Putamen (tissue), 1 donor: Measurements from ENCODE around the gene PLA2G15.

Experiments
- DNase-seq: peaks from one replicate; pipeline ENCODE4 v3.0.0-alpha.2; 2016; ENCODE audit warnings: low spot score

PLA2G15 gene

DNA sequence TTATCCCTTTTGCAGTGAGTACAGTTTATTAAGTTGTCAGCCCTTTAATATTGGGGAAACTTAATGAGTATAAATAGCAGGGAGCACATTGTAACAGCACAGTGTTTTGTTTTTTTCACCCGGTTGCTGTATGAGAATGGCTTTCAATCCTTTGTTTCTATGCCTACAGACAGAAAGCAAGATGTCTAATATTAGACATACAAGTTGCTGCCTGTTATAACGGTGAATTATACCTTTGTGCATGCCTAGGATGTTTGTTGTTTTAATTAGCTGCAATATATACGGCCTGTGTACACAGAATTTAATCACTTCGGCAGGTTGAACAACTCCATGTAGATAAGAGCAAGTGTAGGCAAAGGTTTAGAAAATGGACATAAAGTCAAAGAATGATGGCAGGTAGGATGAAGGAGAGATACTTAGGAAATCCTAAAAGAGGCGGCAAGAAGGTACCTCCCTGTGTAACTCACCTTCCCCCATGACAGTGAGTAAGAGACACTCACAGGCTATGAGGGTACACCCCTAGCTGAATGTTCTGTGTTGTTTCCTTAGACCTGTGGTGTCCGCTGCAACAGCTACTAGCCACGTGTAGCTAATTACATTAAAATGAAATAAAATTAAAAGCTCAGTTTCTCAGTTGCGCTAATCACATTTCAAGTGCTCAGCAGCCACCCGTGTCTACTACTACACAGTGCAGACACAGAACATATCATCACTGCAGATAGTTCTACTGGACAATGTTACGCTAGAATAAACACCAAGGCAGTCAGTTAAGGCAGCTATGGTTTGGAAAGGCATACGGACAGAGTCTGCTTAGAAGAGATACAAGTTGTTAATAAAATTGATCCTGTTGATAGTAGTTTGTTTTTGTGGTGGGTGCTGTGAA is 54.6 kb downstream of the PLA2G15 start:
- DNase-seq, result no peak

GRCh38 chr16:68300734-68301459 is 55.7 kb downstream of the PLA2G15 start:
- DNase-seq, result no peak

DNA sequence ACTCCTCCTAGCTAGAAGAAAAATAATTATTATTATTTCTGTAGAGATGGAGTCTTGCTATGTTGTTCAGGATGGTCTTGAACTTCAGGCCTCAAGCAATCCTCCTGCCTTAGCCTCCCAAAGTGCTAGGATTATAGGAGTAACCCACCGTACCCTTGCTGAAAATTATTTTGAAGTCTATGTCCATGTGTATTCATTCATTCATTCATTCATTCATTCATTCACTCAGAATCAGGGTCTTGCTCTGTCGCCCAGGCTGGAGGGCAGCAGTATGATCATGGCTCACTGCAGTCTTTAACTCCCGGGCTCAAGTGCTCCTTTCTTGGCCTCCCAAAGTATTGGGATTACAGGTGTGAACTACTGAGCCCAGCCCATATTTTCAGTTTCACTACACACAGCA is 61.5 kb downstream of the PLA2G15 start:
- DNase-seq, result no peak

DNA sequence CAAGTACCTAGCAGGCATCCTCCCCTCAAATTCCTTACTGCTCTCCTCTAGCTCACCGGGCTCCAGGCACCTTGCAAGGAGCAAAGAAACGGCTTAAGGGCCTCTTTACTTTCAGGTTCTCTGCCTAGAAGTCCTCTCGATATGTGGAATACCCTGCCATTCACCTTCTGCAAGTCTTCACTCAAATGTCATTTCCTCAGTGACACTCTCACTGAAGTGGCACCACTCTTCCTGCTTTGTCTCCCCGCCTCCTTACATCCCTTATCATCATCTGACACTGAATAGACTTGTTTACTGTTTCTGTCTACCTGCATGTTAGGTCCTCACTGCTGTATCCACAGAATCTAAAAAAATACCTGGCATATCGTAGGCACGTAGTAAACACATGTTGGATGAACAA is 64.6 kb downstream of the PLA2G15 start:
- DNase-seq, result no peak

- DNase-seq, result no peak
Measured at GRCh38 chr16:68310437-68310773, 65.2 kb downstream of the PLA2G15 start.
